ENCODE measurements around the gene MYH13.

The MYH13 gene

GRCh38 chr17:10261098-10261497 is 111.7 kb downstream of the MYH13 start:
- Histone ChIP-seq H3K27me3 (replicated peaks) (no peaks in the 10 kb centered on the region), H3K36me3 (replicated peaks) (no peaks in the 10 kb centered on the region), H3K4me3 (ENCODE audit: low read depth, low read length) (no peak overlapping the region), H3K27ac (no peak overlapping the region)
- TF ChIP-seq, protein P1, sequence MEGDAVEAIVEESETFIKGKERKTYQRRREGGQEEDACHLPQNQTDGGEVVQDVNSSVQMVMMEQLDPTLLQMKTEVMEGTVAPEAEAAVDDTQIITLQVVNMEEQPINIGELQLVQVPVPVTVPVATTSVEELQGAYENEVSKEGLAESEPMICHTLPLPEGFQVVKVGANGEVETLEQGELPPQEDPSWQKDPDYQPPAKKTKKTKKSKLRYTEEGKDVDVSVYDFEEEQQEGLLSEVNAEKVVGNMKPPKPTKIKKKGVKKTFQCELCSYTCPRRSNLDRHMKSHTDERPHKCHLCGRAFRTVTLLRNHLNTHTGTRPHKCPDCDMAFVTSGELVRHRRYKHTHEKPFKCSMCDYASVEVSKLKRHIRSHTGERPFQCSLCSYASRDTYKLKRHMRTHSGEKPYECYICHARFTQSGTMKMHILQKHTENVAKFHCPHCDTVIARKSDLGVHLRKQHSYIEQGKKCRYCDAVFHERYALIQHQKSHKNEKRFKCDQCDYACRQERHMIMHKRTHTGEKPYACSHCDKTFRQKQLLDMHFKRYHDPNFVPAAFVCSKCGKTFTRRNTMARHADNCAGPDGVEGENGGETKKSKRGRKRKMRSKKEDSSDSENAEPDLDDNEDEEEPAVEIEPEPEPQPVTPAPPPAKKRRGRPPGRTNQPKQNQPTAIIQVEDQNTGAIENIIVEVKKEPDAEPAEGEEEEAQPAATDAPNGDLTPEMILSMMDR (IDR thresholded peaks at IDR 0.05; ENCODE audit: low read depth, low read length, missing control alignments): no peak
- in situ Hi-C loops (cut with HindIII; ENCODE audit: low pct_ligation_motif_present, low sequenced_read_pairs): no loop called here
- no peak for DNase-seq

DNA sequence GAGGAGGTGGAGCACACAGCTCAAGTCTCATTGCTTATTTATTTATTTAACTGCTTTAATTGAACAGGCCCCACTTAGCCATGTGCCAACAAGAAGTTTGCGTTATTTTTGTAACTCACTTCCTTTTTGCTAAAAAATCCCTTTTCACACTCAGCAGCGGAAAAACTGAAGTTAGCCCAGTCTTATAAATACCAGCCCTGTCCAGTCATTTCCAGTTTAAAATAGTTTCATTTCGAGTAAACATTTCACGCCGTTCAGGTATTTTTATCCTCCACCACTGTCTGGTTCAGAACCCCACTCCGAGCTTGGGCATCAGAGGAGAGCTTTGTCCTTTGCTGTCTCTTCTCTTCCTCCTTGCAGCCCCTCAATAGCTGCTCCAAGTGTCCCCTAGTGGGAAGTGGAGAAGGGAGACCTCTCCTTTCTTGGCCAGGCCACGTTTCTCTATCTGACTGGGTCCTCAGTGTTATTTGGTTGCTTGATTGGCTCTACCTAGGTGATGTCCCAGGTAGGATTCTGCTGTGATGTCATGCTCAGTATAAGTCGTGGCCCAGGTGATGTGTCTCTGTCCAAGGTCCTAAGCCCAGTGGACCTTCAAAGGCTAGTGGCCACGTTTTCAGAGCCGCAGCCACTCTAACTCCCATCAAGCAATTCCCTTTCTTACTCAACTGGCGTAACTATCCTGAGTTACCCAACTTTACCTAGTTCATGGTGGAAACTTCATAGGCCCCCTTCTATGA is 121.4 kb downstream of the MYH13 start:
- H3K4me3 ChIP-seq (ENCODE audit: low read depth, low read length): no peak overlapping the region
- TF ChIP-seq, protein P1 (IDR thresholded peaks at IDR 0.05; ENCODE audit: low read depth, low read length, missing control alignments): no peak
- H3K36me3 ChIP-seq (replicated peaks): no peaks in the 10 kb centered on the region
- H3K27me3 ChIP-seq (replicated peaks): no peaks in the 10 kb centered on the region
- in situ Hi-C loops (cut with HindIII; ENCODE audit: low pct_ligation_motif_present, low sequenced_read_pairs): no loop called here
- DNase-seq: no peak
- no peak overlapping the region for H3K27ac ChIP-seq
